ENCODE measurements around the gene PRICKLE2.

PRICKLE2 gene

GRCh38 chr3:64144241-64144900 lies 80.9 kb downstream of the PRICKLE2 start:
- Histone ChIP-seq H3K27me3 (no peaks in the 10 kb centered on the region), H3K9me3 (no peaks in the 10 kb centered on the region), H3K36me3 (no peaks in the 10 kb centered on the region), H3K4me3 (ENCODE audit: low read depth in 1 of 2, low read length in 1 of 2) (no peak overlapping the region), H3K27ac (no peak overlapping the region), H3K4me1 (ENCODE audit: control insufficient read depth in 1 of 2, insufficient read depth in 1 of 2, low read depth in 1 of 2, low read length in 1 of 2) (no peaks in the 10 kb centered on the region)
- no peak for TF ChIP-seq CTCF (IDR thresholded peaks at IDR 0.05)

GRCh38 chr3:64143409-64144130 lies 81.7 kb downstream of the PRICKLE2 start:
- Histone ChIP-seq H3K27me3 (no peaks in the 10 kb centered on the region), H3K36me3 (no peaks in the 10 kb centered on the region), H3K27ac (no peak overlapping the region), H3K4me3 (ENCODE audit: low read depth in 1 of 2, low read length in 1 of 2) (no peak overlapping the region), H3K9me3 (no peaks in the 10 kb centered on the region), H3K4me1 (ENCODE audit: control insufficient read depth in 1 of 2, insufficient read depth in 1 of 2, low read depth in 1 of 2, low read length in 1 of 2) (no peaks in the 10 kb centered on the region)
- no peak for TF ChIP-seq CTCF (IDR thresholded peaks at IDR 0.05)

GRCh38 chr3:64141476-64141875 lies 83.8 kb downstream of the PRICKLE2 start:
- Histone ChIP-seq H3K27ac (no peak overlapping the region), H3K4me1 (ENCODE audit: control insufficient read depth in 1 of 2, insufficient read depth in 1 of 2, low read depth in 1 of 2, low read length in 1 of 2) (no peaks in the 10 kb centered on the region), H3K4me3 (ENCODE audit: low read depth in 1 of 2, low read length in 1 of 2) (no peak overlapping the region), H3K36me3 (no peaks in the 10 kb centered on the region), H3K9me3 (no peaks in the 10 kb centered on the region), H3K27me3 (no peaks in the 10 kb centered on the region)
- TF ChIP-seq CTCF (IDR thresholded peaks at IDR 0.05) = no peak

- Histone ChIP-seq H3K36me3 (no peaks in the 10 kb centered on the region), H3K27me3 (no peaks in the 10 kb centered on the region), H3K4me1 (ENCODE audit: control insufficient read depth in 1 of 2, insufficient read depth in 1 of 2, low read depth in 1 of 2, low read length in 1 of 2) (no peaks in the 10 kb centered on the region), H3K4me3 (ENCODE audit: low read depth in 1 of 2, low read length in 1 of 2) (no peak overlapping the region), H3K27ac (no peak overlapping the region), H3K9me3 (no peaks in the 10 kb centered on the region)
- no peak for TF ChIP-seq CTCF (IDR thresholded peaks at IDR 0.05)
These were observed 84.6 kb downstream of the PRICKLE2 start for GRCh38 chr3:64140651-64141050.

- H3K4me1 ChIP-seq (ENCODE audit: control insufficient read depth in 1 of 2, insufficient read depth in 1 of 2, low read depth in 1 of 2, low read length in 1 of 2) = no peaks in the 10 kb centered on the region
- no peaks in the 10 kb centered on the region for H3K9me3 ChIP-seq
- H3K4me3 ChIP-seq (ENCODE audit: low read depth in 1 of 2, low read length in 1 of 2) = no peak overlapping the region
- no peak for TF ChIP-seq CTCF (IDR thresholded peaks at IDR 0.05)
- H3K27ac ChIP-seq = no peak overlapping the region
- H3K36me3 ChIP-seq = no peaks in the 10 kb centered on the region
- no peaks in the 10 kb centered on the region for H3K27me3 ChIP-seq
These were observed 86.5 kb downstream of the PRICKLE2 start for GRCh38 chr3:64138656-64139375.

Data from neutrophil (primary cell).